ENCODE results near the gene P2RX4. TPM values are rescaled to one million over a fixed set of nuclear protein-coding genes. Genes with fewer than 3 reads are reported as not detected.

P2RX4 gene
- total RNA-seq, 1 donor from 2014 or later, result 17.0 TPM

GRCh38 chr12:121240484-121241101 lies 30.7 kb downstream of the P2RX4 start:
- Mint-ChIP-seq H3K4me1 (ENCODE audit: unreplicated experiment) (peaks cover 8% of the 10 kb centered on the region), H3K27me3 (no peaks in the 10 kb centered on the region), H3K9me3 (no peaks in the 10 kb centered on the region), H3K4me3 (no peak overlapping the region), H3K36me3 (peaks cover 13% of the 10 kb centered on the region), H3K27ac (no peak overlapping the region)
- no peak for DNase-seq (ENCODE audit: extremely low spot score, unreplicated experiment)
- TF ChIP-seq CTCF (conservative IDR thresholded peaks at IDR 0.05), result no peak

- peaks cover 17% of the 10 kb centered on the region for H3K36me3 Mint-ChIP-seq
- no peak overlapping the region for H3K27ac Mint-ChIP-seq
- TF ChIP-seq CTCF (conservative IDR thresholded peaks at IDR 0.05), result no peak
Measured at GRCh38 chr12:121241156-121241970, 31.4 kb downstream of the P2RX4 start.

GRCh38 chr12:121245031-121245430 lies 35.1 kb downstream of the P2RX4 start:
- TF ChIP-seq CTCF (conservative IDR thresholded peaks at IDR 0.05), result no peak
- no peak for DNase-seq (ENCODE audit: extremely low spot score, unreplicated experiment)
- no peaks in the 10 kb centered on the region for H3K27me3 Mint-ChIP-seq
- H3K27ac Mint-ChIP-seq, result no peak overlapping the region
- peaks cover 4% of the 10 kb centered on the region for H3K4me1 Mint-ChIP-seq (ENCODE audit: unreplicated experiment)
- no peaks in the 10 kb centered on the region for H3K9me3 Mint-ChIP-seq
- H3K36me3 Mint-ChIP-seq, result peaks cover 13% of the 10 kb centered on the region
- no peak overlapping the region for H3K4me3 Mint-ChIP-seq

More at GRCh38 chr12:121241156-121241970, 31.4 kb downstream of the P2RX4 start:
- DNase-seq (ENCODE audit: extremely low spot score, unreplicated experiment), result no peak
- H3K27me3 Mint-ChIP-seq, result no peaks in the 10 kb centered on the region
- H3K4me3 Mint-ChIP-seq, result no peak overlapping the region
- no peaks in the 10 kb centered on the region for H3K9me3 Mint-ChIP-seq
- H3K4me1 Mint-ChIP-seq (ENCODE audit: unreplicated experiment), result peaks cover 8% of the 10 kb centered on the region

- no peaks in the 10 kb centered on the region for H3K27me3 Mint-ChIP-seq
- DNase-seq (ENCODE audit: extremely low spot score, unreplicated experiment), result no peak
- H3K4me1 Mint-ChIP-seq (ENCODE audit: unreplicated experiment), result peaks cover 1% of the 10 kb centered on the region
- no peaks in the 10 kb centered on the region for H3K9me3 Mint-ChIP-seq
- H3K4me3 Mint-ChIP-seq, result no peak overlapping the region
- no peak overlapping the region for H3K27ac Mint-ChIP-seq
- TF ChIP-seq CTCF (conservative IDR thresholded peaks at IDR 0.05), result no peak
- peaks cover 12% of the 10 kb centered on the region for H3K36me3 Mint-ChIP-seq
Measured at GRCh38 chr12:121245951-121246350, 36.0 kb downstream of the P2RX4 start.

- TF ChIP-seq CTCF (conservative IDR thresholded peaks at IDR 0.05), result no peak
Measured at GRCh38 chr12:121246893-121247557, 37.1 kb downstream of the P2RX4 start.

More at GRCh38 chr12:121246893-121247557, 37.1 kb downstream of the P2RX4 start:
- DNase-seq (ENCODE audit: extremely low spot score, unreplicated experiment), result no peak
- peaks cover 18% of the 10 kb centered on the region for H3K36me3 Mint-ChIP-seq
- H3K27ac Mint-ChIP-seq, result no peak overlapping the region
- no peaks in the 10 kb centered on the region for H3K27me3 Mint-ChIP-seq
- H3K4me1 Mint-ChIP-seq (ENCODE audit: unreplicated experiment), result no peaks in the 10 kb centered on the region
- H3K9me3 Mint-ChIP-seq, result no peaks in the 10 kb centered on the region
- no peak overlapping the region for H3K4me3 Mint-ChIP-seq
